GM18519 (cell line): ENCODE measurements around the gene MUC13.

Experiments used
- ATAC-seq: cut with Tn5 transposase; IDR thresholded peaks from one replicate; pipeline ENCODE4 v1.9.1; 2021; ENCODE audit warnings: mild to moderate bottlenecking, moderate library complexity; ENCODE audit not compliant: unreplicated experiment, low FRiP score

Gene MUC13

GRCh38 chr3:124951511-124952281 lies 17.1 kb upstream of the MUC13 start:
- no peak for ATAC-seq

- ATAC-seq: no peak
Measured at GRCh38 chr3:124950026-124950425, 15.5 kb upstream of the MUC13 start.

GRCh38 chr3:124942613-124943012 lies 8.1 kb upstream of the MUC13 start:
- ATAC-seq: no peak

GRCh38 chr3:124941771-124942170 lies 7.2 kb upstream of the MUC13 start:
- no peak for ATAC-seq

GRCh38 chr3:124939661-124940060 lies 5.1 kb upstream of the MUC13 start:
- ATAC-seq: no peak

GRCh38 chr3:124938896-124939295 lies 4.3 kb upstream of the MUC13 start:
- no peak for ATAC-seq

- ATAC-seq: no peak
Measured at GRCh38 chr3:124937049-124937448, 2.5 kb upstream of the MUC13 start.

- ATAC-seq: no peak
Measured at GRCh38 chr3:124935794-124936542, 1.4 kb upstream of the MUC13 start.

- no peak for ATAC-seq
Measured at GRCh38 chr3:124935264-124935663, 713 bp upstream of the MUC13 start.

- ATAC-seq: no peak
Measured at GRCh38 chr3:124928333-124929202, 6.0 kb downstream of the MUC13 start.

- ATAC-seq: no peak
Measured at GRCh38 chr3:124927574-124928045, 6.9 kb downstream of the MUC13 start.

GRCh38 chr3:124926426-124927101 lies 8.0 kb downstream of the MUC13 start:
- ATAC-seq: no peak

- no peak for ATAC-seq
Measured at GRCh38 chr3:124924741-124925140, 9.8 kb downstream of the MUC13 start.

GRCh38 chr3:124923833-124924232 lies 10.7 kb downstream of the MUC13 start:
- ATAC-seq: no peak

- ATAC-seq: no peak
Measured at GRCh38 chr3:124920718-124921117, 13.8 kb downstream of the MUC13 start.

GRCh38 chr3:124919756-124920155 lies 14.8 kb downstream of the MUC13 start:
- no peak for ATAC-seq

GRCh38 chr3:124918524-124918923 lies 16.0 kb downstream of the MUC13 start:
- ATAC-seq: no peak

- no peak for ATAC-seq
Measured at GRCh38 chr3:124916837-124917409, 17.6 kb downstream of the MUC13 start.

GRCh38 chr3:124915254-124915653 lies 19.3 kb downstream of the MUC13 start:
- ATAC-seq: no peak

- ATAC-seq: no peak
Measured at GRCh38 chr3:124907957-124908356, 26.6 kb downstream of the MUC13 start.
